ENCODE measurements around the gene PTX4.

PTX4 gene

GRCh38 chr16:1523581-1524245, 35.0 kb upstream of the PTX4 start:
- no peak for DNase-seq

GRCh38 chr16:1520461-1520860, 31.7 kb upstream of the PTX4 start:
- DNase-seq = no peak

- no peak for DNase-seq
Observed at GRCh38 chr16:1519831-1520230, 31.1 kb upstream of the PTX4 start.

- no peak for DNase-seq
Observed at GRCh38 chr16:1518626-1519135, 29.9 kb upstream of the PTX4 start.

GRCh38 chr16:1514507-1514906, 25.8 kb upstream of the PTX4 start:
- DNase-seq = no peak

GRCh38 chr16:1512774-1513173, 24.0 kb upstream of the PTX4 start:
- no peak for DNase-seq

- no peak for DNase-seq
Observed at GRCh38 chr16:1511662-1512569, 23.2 kb upstream of the PTX4 start.

GRCh38 chr16:1510941-1511351, 22.2 kb upstream of the PTX4 start:
- DNase-seq = no peak

GRCh38 chr16:1510272-1510671, 21.5 kb upstream of the PTX4 start:
- no peak for DNase-seq

GRCh38 chr16:1509307-1510221, 20.8 kb upstream of the PTX4 start:
- DNase-seq = no peak

- no peak for DNase-seq
Observed at GRCh38 chr16:1508494-1509187, 19.9 kb upstream of the PTX4 start.

- no peak for DNase-seq
Observed at GRCh38 chr16:1506494-1507213, 17.9 kb upstream of the PTX4 start.

GRCh38 chr16:1505912-1506311, 17.2 kb upstream of the PTX4 start:
- DNase-seq = no peak

GRCh38 chr16:1505073-1505844, 16.5 kb upstream of the PTX4 start:
- no peak for DNase-seq

GRCh38 chr16:1503110-1503955, 14.6 kb upstream of the PTX4 start:
- no peak for DNase-seq

- no peak for DNase-seq
Observed at GRCh38 chr16:1502092-1503004, 13.6 kb upstream of the PTX4 start.

- no peak for DNase-seq
Observed at GRCh38 chr16:1501630-1502029, 12.9 kb upstream of the PTX4 start.

- DNase-seq = no peak
Observed at GRCh38 chr16:1500465-1501150, 11.9 kb upstream of the PTX4 start.

Data from SIG-M5 (cell line).